ENCODE measurements around the gene IL1RL1. TPM values are rescaled to one million over a fixed set of nuclear protein-coding genes. Genes with fewer than 3 reads are reported as not detected.

IL1RL1 gene
- not detected in 2 replicates for total RNA-seq
- polyA plus RNA-seq, result not detected in 2 replicates

- H3K27ac ChIP-seq, result no peak within 1 kb of the TSS
- H3K4me3 ChIP-seq, result no peak within 1 kb of the TSS
- H3K27me3 ChIP-seq, result no peaks in the 10 kb centered on the region
- no peaks in the 10 kb centered on the region for H3K9me3 ChIP-seq (ENCODE audit: low read depth)
- peaks cover 5% of the 10 kb centered on the region for H3K4me1 ChIP-seq (ENCODE audit: low read depth)
- TF ChIP-seq CTCF (IDR thresholded peaks at IDR 0.05; ENCODE audit: low read depth, low read length), result no peak
- no peaks in the 10 kb centered on the region for H3K36me3 ChIP-seq
- DNase-seq (ENCODE audit: low read depth in 1 of 2, low spot score in 1 of 2), result no peak
These were observed at the start of gene IL1RL1 for GRCh38 chr2:102310964-102311640. TSS of gene IL1RL1 (plus strand) at chr2:102311563. CDS start at chr2:102338265, 26,702 bp downstream.

GRCh38 chr2:102262216-102263129 is 48.9 kb upstream of the IL1RL1 start:
- Histone ChIP-seq H3K27me3 (no peaks in the 10 kb centered on the region), H3K4me3 (no peak overlapping the region), H3K9me3 (ENCODE audit: low read depth) (no peaks in the 10 kb centered on the region), H3K4me1 (ENCODE audit: low read depth) (no peaks in the 10 kb centered on the region), H3K36me3 (no peaks in the 10 kb centered on the region), H3K27ac (no peak overlapping the region)
- peak in 1 of 2 donors; percentile 80 for DNase-seq (ENCODE audit: low read depth in 1 of 2, low spot score in 1 of 2)
- TF ChIP-seq CTCF (IDR thresholded peaks at IDR 0.05; ENCODE audit: low read depth, low read length), result no peak

GRCh38 chr2:102264952-102265351 is 46.4 kb upstream of the IL1RL1 start:
- H3K9me3 ChIP-seq (ENCODE audit: low read depth), result no peaks in the 10 kb centered on the region
- no peak overlapping the region for H3K4me3 ChIP-seq
- H3K36me3 ChIP-seq, result no peaks in the 10 kb centered on the region
- no peaks in the 10 kb centered on the region for H3K4me1 ChIP-seq (ENCODE audit: low read depth)
- H3K27me3 ChIP-seq, result no peaks in the 10 kb centered on the region
- TF ChIP-seq CTCF (IDR thresholded peaks at IDR 0.05; ENCODE audit: low read depth, low read length), result no peak
- no peak overlapping the region for H3K27ac ChIP-seq
- no peak for DNase-seq (ENCODE audit: low read depth in 1 of 2, low spot score in 1 of 2)

- DNase-seq (ENCODE audit: low read depth in 1 of 2, low spot score in 1 of 2), result peak in 1 of 2 donors; percentile 54
- Histone ChIP-seq H3K36me3 (no peaks in the 10 kb centered on the region), H3K27ac (no peak overlapping the region), H3K4me3 (no peak overlapping the region), H3K9me3 (ENCODE audit: low read depth) (no peaks in the 10 kb centered on the region), H3K27me3 (peaks cover 3% of the 10 kb centered on the region), H3K4me1 (ENCODE audit: low read depth) (no peaks in the 10 kb centered on the region)
- no peak for TF ChIP-seq CTCF (IDR thresholded peaks at IDR 0.05; ENCODE audit: low read depth, low read length)
These were observed 45.2 kb upstream of the IL1RL1 start for GRCh38 chr2:102266204-102266603.

GRCh38 chr2:102267774-102268173 is 43.6 kb upstream of the IL1RL1 start:
- no peak overlapping the region for H3K4me3 ChIP-seq
- H3K27ac ChIP-seq, result no peak overlapping the region
- no peaks in the 10 kb centered on the region for H3K4me1 ChIP-seq (ENCODE audit: low read depth)
- H3K9me3 ChIP-seq (ENCODE audit: low read depth), result no peaks in the 10 kb centered on the region
- peaks cover 3% of the 10 kb centered on the region for H3K27me3 ChIP-seq
- no peak for DNase-seq (ENCODE audit: low read depth in 1 of 2, low spot score in 1 of 2)
- H3K36me3 ChIP-seq, result no peaks in the 10 kb centered on the region
- no peak for TF ChIP-seq CTCF (IDR thresholded peaks at IDR 0.05; ENCODE audit: low read depth, low read length)
